NCI-H748 (cell line): ENCODE results near the gene PCIF1.
"Not testable (repeated sequence)": the region's sequence is repeated elsewhere in the genome, so short reads cannot be mapped to it uniquely, and the experiment has no call there.

ENCODE experiments used
- DNase-seq: peaks from one replicate; lab custom pipeline; 2025; ENCODE audit not compliant: unreplicated experiment; lab: John Stamatoyannopoulos, UW

Gene PCIF1

GRCh38 chr20:45946149-45946970 is 11.9 kb downstream of the PCIF1 start:
- DNase-seq: no peak

DNA sequence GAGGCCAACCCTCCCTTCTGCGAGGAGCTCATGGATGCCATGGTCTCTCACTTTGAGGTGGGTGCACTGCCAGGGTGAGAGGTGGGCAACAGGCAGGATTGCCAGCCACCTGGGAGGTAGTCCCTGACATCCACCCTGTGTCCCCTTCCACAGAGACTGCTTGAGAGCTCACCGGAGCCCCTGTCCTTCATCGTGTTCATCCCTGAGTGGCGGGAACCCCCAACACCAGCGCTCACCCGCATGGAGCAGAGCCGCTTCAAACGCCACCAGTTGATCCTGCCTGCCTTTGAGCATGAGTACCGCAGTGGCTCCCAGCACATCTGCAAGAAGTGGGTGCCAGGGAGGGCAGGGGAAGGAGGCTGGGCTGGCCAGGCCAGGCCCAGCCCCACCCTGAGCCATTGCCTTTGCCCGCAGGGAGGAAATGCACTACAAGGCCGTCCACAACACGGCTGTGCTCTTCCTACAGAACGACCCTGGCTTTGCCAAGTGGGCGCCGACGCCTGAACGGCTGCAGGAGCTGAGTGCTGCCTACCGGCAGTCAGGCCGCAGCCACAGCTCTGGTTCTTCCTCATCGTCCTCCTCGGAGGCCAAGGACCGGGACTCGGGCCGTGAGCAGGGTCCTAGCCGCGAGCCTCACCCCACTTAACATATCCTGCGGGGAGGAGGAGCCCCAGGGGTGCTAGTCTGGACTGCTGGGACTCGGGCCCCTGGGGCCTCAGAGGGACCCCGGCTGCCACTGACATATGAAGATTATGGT is 12.8 kb downstream of the PCIF1 start:
- no peak for DNase-seq

DNA sequence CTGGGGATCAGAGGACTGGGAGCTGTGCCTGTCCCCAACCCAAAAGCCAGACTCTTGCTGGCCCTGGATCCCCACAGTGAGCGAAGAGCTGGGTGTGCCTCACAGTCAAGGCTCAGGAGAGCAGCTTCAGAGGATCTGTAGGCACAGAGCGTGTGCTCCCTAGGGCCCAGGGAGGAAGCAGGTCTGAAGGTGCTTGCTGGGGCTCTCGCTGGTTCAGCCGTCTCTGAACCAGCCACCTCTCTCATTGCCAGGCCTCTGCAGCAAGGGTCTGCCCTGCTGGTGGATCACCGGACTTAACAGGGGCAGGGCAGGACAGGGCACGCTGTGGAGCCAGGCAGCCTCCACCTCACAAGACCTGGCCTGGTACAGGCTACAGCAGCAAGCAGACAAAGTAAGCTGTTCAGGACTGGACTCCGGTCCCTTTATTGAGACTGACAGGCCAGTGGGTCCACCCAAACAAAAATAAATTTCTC is 13.8 kb downstream of the PCIF1 start:
- DNase-seq: no peak

DNA sequence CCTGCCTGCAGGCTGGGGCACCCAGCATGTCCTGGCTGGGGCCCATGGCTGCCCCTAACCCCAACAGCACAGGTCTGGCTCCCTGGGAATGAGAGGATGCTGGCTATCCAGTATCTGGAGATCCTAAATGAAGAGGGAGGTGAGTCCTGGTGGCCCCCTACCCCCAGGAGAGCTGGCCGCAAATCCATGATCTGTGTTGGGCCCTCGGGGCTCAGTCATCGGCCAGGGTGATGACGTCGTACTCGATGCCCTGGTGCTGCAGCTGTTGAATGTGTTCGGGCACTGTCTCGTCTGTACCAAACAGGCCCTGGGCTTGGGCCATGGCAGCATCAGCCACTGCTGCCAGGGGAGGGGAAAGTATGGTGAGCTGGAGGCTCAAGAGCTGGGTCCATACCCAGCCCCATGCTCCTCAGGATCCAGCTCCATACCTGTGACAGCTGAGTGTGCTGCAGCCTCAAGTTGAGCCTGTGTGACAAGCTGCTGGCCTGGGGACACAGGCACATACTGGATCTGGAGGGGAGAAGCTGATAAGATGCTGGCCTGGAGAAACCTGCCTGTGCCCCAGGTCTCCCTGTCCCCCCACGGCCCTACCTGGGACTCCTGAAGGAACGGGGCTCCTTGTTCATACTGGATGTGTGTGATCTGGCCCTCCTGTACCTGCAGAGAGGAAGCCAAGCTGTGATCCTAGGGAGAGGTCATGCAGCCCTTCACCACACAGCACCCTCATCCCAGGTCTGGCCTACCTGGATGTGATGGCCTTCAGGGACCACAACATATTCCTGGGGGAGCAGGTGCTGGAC is 14.5 kb downstream of the PCIF1 start:
- DNase-seq: no peak

- DNase-seq: no peak
Observed at GRCh38 chr20:45949542-45950329, 15.3 kb downstream of the PCIF1 start.

DNA sequence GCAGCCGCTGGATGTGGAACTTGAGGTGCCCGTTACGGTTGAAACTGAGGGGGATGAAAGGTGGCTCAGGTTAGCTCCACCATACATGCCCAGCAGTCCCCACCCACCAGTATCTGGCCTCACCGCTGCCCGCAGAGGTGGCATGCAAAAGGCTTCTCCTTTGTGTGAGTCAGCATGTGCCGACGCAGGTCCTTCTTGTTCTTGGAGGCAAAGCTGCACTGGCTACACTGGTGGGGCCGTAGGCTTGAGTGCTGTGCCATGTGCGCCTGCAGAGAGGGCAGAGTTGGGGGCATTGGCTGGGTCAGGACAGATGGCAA is 15.8 kb downstream of the PCIF1 start:
- DNase-seq: no peak

DNA sequence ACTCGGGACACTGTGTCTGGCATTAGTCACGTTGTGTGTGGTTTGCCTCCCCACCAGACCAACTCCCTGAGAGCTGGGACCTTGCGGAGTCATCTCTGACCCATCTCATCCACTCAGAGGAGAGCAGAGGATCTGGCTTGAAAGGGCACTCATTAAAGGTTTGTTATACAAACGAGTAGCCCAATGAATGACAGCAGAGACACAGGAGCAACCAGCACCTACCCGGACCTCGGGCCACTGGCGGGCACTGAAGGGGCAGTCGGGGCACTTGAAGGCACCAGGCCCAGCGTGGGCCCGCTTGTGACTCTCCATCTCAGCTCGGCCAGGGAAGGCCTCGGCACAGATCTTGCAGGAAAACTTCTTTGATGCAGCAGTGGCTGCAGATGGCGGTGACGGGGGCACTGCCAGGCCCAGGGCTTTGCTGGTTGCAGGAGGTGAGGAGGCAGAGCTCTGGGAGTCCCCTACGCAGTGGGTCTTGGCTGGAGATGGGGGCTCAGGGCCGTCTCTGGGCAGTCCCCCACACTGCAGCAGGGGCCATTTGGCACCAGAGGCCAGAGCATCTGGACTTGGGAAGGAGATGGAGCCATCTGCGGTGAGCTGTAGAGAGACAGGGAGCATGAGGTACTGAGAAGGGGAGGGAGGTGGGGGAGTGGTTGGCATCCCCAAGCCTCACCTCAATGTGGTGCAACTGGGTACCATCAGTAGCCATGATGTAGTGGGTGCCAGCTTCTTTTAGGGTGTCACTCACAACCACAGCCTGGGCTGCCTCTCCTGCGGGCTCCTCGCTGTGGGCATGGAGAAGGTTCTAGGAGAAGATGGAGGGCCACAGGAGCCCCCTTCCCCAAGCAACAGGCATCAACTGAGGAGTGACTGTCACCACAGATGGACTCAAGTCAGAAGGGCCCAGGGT is 17.7 kb downstream of the PCIF1 start:
- no peak for DNase-seq

DNA sequence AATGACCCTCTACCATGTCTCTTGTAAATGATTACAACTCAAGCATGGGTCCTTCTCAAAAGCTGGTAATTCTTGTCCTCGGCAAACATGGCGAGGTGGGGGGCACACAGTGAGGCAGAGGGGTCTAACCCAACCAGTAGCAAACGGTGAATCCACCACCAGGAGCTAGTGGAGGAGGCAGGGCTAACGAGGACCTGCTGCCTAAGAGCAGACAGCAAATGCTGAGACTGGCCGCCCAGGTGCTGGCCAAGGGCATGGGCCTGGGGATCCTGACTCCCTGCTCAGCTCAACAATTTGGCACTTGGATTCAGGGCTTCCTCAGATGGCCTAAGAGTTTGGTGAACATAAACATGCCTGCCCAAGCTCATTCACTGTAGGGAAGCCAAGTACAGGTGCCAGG is 18.4 kb downstream of the PCIF1 start:
- no peak for DNase-seq

GRCh38 chr20:45953672-45954071 is 19.2 kb downstream of the PCIF1 start:
- DNase-seq: no peak

- not testable (repeated sequence) for DNase-seq
Observed at GRCh38 chr20:45956326-45956725, 21.8 kb downstream of the PCIF1 start.

DNA sequence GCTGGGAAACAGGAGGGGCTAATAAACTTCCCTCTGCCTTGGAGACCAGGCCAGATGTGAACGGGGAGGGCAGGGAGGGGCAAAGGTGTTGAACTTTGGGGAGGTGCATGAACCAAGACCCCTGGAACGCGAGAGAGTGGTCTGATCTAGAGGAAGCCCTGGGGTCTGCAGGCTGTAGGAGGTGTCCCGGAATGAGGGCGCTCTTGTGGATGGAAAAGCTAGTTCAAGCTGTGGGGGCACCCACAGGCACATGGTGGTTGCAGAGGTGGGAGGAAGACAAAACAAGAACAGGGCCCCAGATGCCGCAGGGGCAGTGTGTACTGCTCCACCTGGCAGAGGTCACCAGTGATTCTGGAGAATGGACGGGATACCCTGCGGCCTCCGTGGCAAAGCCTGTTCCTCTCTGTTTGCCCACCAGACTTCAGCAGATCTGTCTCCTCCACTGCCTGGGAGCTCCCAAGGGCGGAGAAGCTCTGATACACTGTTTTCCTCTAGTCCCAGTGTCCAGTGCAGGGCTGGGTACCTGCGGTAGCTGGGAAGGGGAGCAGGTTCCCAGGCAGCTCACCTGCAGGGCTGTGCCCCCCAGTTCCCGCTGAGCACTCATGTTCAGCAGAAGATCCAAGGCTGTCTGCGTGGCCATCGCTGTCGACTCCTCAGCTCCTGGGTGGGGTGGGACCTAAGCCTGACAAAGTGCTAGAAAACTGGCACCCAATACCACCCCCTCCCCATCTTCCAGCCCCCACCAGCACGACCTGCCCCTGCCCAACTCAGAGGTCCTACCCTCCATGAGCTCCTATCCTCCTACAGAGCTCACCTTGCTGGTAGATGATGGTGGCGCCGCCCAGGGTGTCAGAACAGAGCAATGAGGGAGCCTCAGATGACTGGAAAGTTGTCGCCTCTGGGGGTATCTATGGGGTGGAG is 22.8 kb downstream of the PCIF1 start:
- DNase-seq: no peak

- no peak for DNase-seq
Observed at GRCh38 chr20:45958593-45958992, 24.1 kb downstream of the PCIF1 start.

DNA sequence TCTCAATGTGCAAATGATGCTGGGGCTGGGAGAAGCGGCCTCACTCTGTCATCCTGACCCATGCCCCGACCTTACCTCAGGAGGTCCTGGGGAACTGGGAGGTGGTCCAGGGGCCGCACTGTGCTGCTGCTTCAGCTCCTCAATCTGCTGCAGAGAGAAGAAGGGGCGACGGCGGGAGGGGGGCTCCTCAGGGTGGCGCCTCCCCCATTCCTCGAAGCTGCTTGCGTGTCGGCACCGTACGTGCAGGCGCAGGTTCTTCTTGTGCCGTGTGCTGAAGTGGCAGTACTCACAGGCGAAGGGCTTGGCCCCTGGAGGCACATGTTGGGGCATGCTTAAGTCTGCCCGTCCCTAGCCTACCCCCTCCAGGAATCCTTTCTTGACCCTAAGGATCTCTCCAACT is 24.6 kb downstream of the PCIF1 start:
- no peak for DNase-seq

DNA sequence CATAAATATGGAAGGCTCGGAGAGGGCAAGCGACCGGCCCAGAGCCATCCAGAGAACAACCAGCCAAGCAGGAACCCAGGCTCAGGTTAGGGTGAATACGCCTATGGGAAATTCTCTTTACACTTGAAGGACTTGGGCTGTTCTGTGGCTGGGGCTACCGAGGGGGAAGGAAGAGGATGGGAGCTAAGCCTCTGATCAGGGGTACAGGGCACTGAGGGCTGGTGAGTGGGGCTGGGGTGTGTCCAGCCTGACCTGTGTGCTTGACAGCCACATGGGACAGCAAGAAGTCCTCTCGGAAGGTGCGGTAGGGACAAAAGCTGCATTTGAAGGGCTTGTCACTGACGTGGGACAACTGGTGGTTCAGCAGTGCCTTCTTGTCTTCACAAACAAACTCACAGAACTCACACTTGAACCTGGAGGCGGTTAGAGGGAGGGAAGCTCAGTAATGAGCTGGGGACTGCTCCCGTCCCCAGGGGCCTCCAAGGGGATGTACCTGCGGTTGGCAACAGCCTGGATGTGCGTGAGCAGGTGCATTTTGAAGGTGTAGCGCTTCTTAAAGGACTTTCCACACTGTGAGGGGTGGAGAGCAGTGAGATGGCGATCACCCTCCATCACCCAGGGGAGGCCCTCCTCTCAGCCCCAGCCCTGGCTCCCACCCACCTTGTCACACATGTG is 25.6 kb downstream of the PCIF1 start:
- DNase-seq: no peak

GRCh38 chr20:45962031-45962755 is 27.7 kb downstream of the PCIF1 start:
- no peak for DNase-seq

- peak; percentile 37 for DNase-seq
Observed at GRCh38 chr20:45963059-45964005, 28.8 kb downstream of the PCIF1 start.
